HG03095 (cell line): ENCODE data around the gene ARSB.
"Not testable (repeated sequence)": the region's sequence is repeated elsewhere in the genome, so short reads cannot be mapped to it uniquely, and the experiment has no call there.

Experiments
- ATAC-seq: cut with Tn5 transposase; IDR thresholded peaks from one replicate; pipeline ENCODE4 v1.9.1; 2021; ENCODE audit warnings: moderate library complexity; ENCODE audit not compliant: unreplicated experiment

ARSB gene

GRCh38 chr5:78785454-78785853 lies 199.7 kb downstream of the ARSB start:
- ATAC-seq: no peak

GRCh38 chr5:78783434-78784130 lies 201.5 kb downstream of the ARSB start:
- no peak for ATAC-seq

GRCh38 chr5:78782728-78783127 lies 202.4 kb downstream of the ARSB start:
- ATAC-seq: no peak

- ATAC-seq: no peak
These were observed 203.4 kb downstream of the ARSB start for GRCh38 chr5:78781611-78782286.

- no peak for ATAC-seq
These were observed 205.1 kb downstream of the ARSB start for GRCh38 chr5:78779771-78780616.

- no peak for ATAC-seq
These were observed 205.8 kb downstream of the ARSB start for GRCh38 chr5:78779262-78779661.

- no peak for ATAC-seq
These were observed 206.6 kb downstream of the ARSB start for GRCh38 chr5:78778538-78778937.

GRCh38 chr5:78777901-78778300 lies 207.2 kb downstream of the ARSB start:
- no peak for ATAC-seq

- ATAC-seq: no peak
These were observed 208.5 kb downstream of the ARSB start for GRCh38 chr5:78776637-78777036.

GRCh38 chr5:78773655-78774054 lies 211.5 kb downstream of the ARSB start:
- no peak for ATAC-seq

- no peak for ATAC-seq
These were observed 213.6 kb downstream of the ARSB start for GRCh38 chr5:78771260-78772205.

- ATAC-seq: no peak
These were observed 216.2 kb downstream of the ARSB start for GRCh38 chr5:78768781-78769380.

GRCh38 chr5:78766412-78766762 lies 218.7 kb downstream of the ARSB start:
- ATAC-seq: no peak

- ATAC-seq: no peak
These were observed 219.2 kb downstream of the ARSB start for GRCh38 chr5:78765756-78766411.

- ATAC-seq: no peak
These were observed 220.0 kb downstream of the ARSB start for GRCh38 chr5:78765116-78765515.

GRCh38 chr5:78763659-78764189 lies 221.4 kb downstream of the ARSB start:
- no peak for ATAC-seq

GRCh38 chr5:78762743-78763142 lies 222.4 kb downstream of the ARSB start:
- not testable (repeated sequence) for ATAC-seq

GRCh38 chr5:78761840-78762239 lies 223.3 kb downstream of the ARSB start:
- no peak for ATAC-seq

- ATAC-seq: no peak
These were observed 224.3 kb downstream of the ARSB start for GRCh38 chr5:78760770-78761169.

- no peak for ATAC-seq
These were observed 224.7 kb downstream of the ARSB start for GRCh38 chr5:78760366-78760765.
